Measurements from ENCODE around the gene DHX29. TPM values are rescaled to one million over a fixed set of nuclear protein-coding genes. Genes with fewer than 3 reads are reported as not detected.
"Not testable (repeated sequence)": the region's sequence is repeated elsewhere in the genome, so short reads cannot be mapped to it uniquely, and the experiment has no call there.

The DHX29 gene
- total RNA-seq, 1 donor from 2014 or later: 20.3 TPM

DNA sequence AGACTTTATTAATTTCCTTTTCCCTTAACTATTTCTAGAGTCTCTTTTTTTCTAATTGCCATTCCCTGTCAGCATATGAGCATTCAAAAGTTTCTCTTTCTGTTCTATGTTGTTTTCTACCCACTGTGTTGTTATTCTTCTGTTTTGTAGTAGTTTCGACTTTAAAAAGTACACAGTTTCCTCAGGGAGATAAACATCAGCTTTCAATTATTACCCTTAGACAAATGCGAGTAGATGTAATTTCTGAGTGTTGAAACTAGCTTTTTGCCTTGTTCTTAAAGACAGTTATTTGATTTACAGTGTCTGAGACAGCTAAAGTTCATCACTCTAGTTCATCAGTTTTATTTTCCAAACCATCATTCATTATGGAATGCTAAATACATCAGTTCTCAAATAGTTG is 19.8 kb upstream of the DHX29 start:
- peak overlapping the region; percentile 65 for H3K27ac Mint-ChIP-seq
- no peaks in the 10 kb centered on the region for H3K9me3 Mint-ChIP-seq
- H3K4me3 Mint-ChIP-seq: peak overlapping the region; percentile 24
- DNase-seq (ENCODE audit: low spot score): no peak
- peaks cover 35% of the 10 kb centered on the region for H3K36me3 Mint-ChIP-seq (ENCODE audit: low read depth)
- H3K4me1 Mint-ChIP-seq (ENCODE audit: low read depth): peaks cover 28% of the 10 kb centered on the region
- no peaks in the 10 kb centered on the region for H3K27me3 Mint-ChIP-seq (ENCODE audit: insufficient read depth)
- intact Hi-C loops (cut with micrococcal nuclease): loop anchor here (1.0 kb wide), 1 partner anchor 12 kb away; no protein-coding TSS in a partner anchor

DNA sequence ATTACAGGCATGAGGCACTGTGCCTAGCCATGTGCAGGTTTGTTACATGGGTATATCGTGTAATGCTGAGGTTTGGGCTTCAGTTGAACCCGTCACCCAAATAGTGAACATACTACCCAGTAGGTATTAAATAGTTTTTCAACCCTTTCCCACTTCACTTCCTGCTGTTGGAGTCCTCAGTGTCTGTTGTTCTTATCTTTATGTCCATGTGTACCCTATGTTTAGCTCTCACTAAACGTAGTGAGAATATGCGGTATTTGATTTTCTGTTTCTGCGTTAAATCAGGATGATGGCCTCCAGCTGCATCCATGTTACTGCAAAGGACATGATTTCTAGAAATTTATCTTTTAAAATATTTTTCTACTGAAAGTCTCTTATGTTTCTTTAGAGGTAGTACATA is 18.1 kb upstream of the DHX29 start:
- no peak overlapping the region for H3K27ac Mint-ChIP-seq
- no peaks in the 10 kb centered on the region for H3K27me3 Mint-ChIP-seq (ENCODE audit: insufficient read depth)
- intact Hi-C loops (cut with micrococcal nuclease): loop anchor here (2.0 kb wide), 1 partner anchor 17 kb away; no protein-coding TSS in a partner anchor

DNA sequence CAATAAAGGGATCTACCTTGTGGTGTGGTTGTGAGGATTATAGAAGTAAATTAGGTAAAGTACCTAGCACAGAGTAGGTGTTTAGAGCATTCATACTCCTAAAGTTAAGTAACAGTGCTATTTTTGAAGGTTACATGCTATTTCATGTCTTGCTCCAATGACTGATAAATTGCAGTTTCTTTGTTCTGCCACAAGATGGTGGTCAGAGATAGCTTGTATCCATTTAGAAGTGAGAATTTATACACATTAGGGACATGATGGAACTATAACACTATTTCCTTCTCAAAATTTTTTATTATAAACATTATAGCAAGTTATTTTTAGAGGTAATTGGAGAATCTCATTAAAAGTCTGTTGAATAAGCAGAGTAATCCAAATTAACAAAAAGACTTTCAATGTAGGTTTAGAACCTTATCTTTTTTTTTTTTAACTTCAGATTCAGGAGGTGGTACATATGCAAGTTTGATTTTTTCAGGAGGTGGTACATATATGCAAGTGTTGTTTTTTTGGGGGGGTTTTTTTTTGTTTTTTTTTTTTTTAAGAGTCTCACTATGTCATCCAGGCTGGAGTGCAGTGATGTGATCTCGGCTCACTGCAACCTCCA is 17.4 kb upstream of the DHX29 start:
- H3K27ac Mint-ChIP-seq: no peak overlapping the region
- peaks cover 21% of the 10 kb centered on the region for H3K4me1 Mint-ChIP-seq (ENCODE audit: low read depth)
- DNase-seq (ENCODE audit: low spot score): no peak
- H3K36me3 Mint-ChIP-seq (ENCODE audit: low read depth): peaks cover 23% of the 10 kb centered on the region
- no peaks in the 10 kb centered on the region for H3K9me3 Mint-ChIP-seq
- no peak overlapping the region for H3K4me3 Mint-ChIP-seq
- intact Hi-C loops (cut with micrococcal nuclease): loop anchor here (1.0 to 2.0 kb wide), 3 partner anchors 16 to 366 kb away; no protein-coding TSS in a partner anchor
- no peaks in the 10 kb centered on the region for H3K27me3 Mint-ChIP-seq (ENCODE audit: insufficient read depth)

More for the DNA sequence above, 18.1 kb upstream of the DHX29 start:
- H3K36me3 Mint-ChIP-seq (ENCODE audit: low read depth): peaks cover 27% of the 10 kb centered on the region
- no peaks in the 10 kb centered on the region for H3K9me3 Mint-ChIP-seq
- DNase-seq (ENCODE audit: low spot score): no peak
- H3K4me3 Mint-ChIP-seq: no peak overlapping the region
- peaks cover 27% of the 10 kb centered on the region for H3K4me1 Mint-ChIP-seq (ENCODE audit: low read depth)

DNA sequence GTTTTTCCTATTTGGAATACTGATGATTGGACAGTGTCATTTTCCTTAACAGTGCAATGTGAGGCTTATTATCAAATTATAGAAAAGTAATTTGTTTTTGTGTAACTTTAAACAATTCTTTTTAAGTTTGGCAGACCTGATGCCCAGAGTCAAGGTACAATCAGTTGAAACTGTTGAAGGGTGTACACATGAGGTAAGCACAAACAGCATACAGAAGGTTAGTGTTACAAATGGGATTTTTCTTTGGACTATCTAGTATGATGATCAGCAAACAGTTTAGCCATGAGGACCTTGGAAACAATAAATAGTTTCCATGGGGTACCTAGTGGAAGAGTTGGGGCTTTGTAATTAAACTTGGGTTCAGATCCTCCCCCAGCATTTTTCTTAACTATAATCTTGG is 16.5 kb upstream of the DHX29 start:
- H3K4me1 Mint-ChIP-seq (ENCODE audit: low read depth): peaks cover 22% of the 10 kb centered on the region
- H3K9me3 Mint-ChIP-seq: no peaks in the 10 kb centered on the region
- no peak for DNase-seq (ENCODE audit: low spot score)
- no peaks in the 10 kb centered on the region for H3K27me3 Mint-ChIP-seq (ENCODE audit: insufficient read depth)
- H3K4me3 Mint-ChIP-seq: no peak overlapping the region
- no peak overlapping the region for H3K27ac Mint-ChIP-seq
- peaks cover 17% of the 10 kb centered on the region for H3K36me3 Mint-ChIP-seq (ENCODE audit: low read depth)
- intact Hi-C loops (cut with micrococcal nuclease): loop anchor here (1.0 to 2.0 kb wide), 3 partner anchors 15 to 367 kb away; no protein-coding TSS in a partner anchor

DNA sequence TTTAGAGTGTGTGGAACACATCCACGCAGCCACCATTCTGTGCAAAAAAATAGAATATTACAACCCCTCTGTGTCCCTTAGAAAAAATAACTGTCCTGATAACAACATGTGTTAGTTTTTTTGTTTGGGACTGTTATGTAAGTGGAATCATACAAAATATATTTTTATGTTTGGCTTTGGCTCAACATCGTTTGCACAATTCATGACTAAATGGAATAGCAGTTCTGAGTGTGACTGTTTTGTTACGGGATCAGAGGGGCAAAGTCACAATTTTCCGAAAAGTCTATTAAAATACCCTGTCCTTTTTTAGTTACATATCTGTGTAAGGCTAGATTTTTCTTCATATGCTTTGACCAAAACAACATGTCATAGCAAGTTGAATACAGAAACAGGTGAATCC is 13.1 kb upstream of the DHX29 start:
- Mint-ChIP-seq H3K36me3 (ENCODE audit: low read depth) (peaks cover 32% of the 10 kb centered on the region), H3K27me3 (ENCODE audit: insufficient read depth) (no peaks in the 10 kb centered on the region), H3K4me3 (no peak overlapping the region), H3K4me1 (ENCODE audit: low read depth) (peaks cover 30% of the 10 kb centered on the region), H3K27ac (no peak overlapping the region), H3K9me3 (peaks cover 10% of the 10 kb centered on the region)
- no peak for DNase-seq (ENCODE audit: low spot score)
- intact Hi-C loops (cut with micrococcal nuclease): no loop called here

DNA sequence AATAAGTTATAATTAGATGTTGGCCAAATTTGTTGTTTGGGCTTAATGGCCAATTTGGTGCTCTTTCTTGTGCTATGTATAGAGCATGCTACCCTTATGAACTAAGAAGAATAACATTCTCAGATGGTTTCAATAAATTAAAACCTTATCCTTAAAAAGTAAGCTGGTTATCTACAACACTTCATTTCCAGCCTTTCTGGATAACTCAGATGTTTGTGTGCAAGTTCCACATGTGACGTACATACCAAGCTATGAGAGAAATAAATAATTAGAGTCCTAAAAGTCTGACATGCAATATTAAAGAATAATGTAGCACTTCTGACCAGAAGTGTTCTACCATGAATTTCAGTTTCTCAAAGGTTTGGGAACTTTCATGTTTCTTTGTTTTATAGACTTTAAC is 12.0 kb upstream of the DHX29 start:
- H3K36me3 Mint-ChIP-seq (ENCODE audit: low read depth): peaks cover 32% of the 10 kb centered on the region
- H3K4me3 Mint-ChIP-seq: no peak overlapping the region
- peaks cover 10% of the 10 kb centered on the region for H3K9me3 Mint-ChIP-seq
- H3K4me1 Mint-ChIP-seq (ENCODE audit: low read depth): peaks cover 30% of the 10 kb centered on the region
- H3K27me3 Mint-ChIP-seq (ENCODE audit: insufficient read depth): no peaks in the 10 kb centered on the region
- intact Hi-C loops (cut with micrococcal nuclease): no loop called here
- no peak for DNase-seq (ENCODE audit: low spot score)
- no peak overlapping the region for H3K27ac Mint-ChIP-seq

DNA sequence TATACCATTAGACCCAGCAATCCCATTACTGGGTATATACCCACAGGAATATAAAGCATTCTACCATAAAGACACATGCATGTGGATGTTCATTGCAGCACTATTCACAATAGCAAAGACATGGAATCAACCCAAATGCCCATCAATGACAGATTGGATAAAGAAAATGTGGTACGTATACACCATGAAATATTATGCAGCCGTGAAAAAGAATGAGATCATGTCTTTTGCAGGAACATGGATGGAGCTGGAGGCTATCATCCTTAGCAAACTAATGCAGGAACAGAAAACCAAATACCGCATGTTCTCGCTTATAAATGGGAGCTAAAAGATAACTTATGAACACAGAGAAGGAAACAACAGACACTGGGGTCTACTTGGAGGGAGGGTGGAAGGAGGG is 10.7 kb upstream of the DHX29 start:
- peaks cover 41% of the 10 kb centered on the region for H3K4me1 Mint-ChIP-seq (ENCODE audit: low read depth)
- H3K27ac Mint-ChIP-seq; H3K27me3 Mint-ChIP-seq (ENCODE audit: insufficient read depth); H3K4me3 Mint-ChIP-seq; DNase-seq (ENCODE audit: low spot score); intact Hi-C loops (cut with micrococcal nuclease): not testable (repeated sequence)
- H3K9me3 Mint-ChIP-seq: peaks cover 10% of the 10 kb centered on the region
- H3K36me3 Mint-ChIP-seq (ENCODE audit: low read depth): peaks cover 39% of the 10 kb centered on the region

DNA sequence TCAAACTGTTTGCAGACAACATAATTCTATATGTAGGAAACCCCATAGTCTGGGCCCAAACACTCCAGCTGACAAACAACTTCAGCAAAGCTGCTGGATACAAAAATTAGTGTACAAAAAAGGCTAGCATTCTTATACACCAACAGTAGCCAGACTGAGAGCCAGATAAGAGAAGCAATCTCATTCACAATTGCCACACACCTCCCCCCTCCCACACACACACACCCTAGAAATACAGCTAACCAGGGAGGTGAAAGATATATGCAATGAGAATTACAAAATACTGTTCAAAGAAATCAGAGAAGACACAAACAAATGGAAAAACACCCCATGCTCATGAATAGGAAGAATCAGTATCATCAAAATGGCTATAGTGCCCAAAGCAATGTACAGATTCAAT is 9.3 kb upstream of the DHX29 start:
- Mint-ChIP-seq H3K27ac (peak overlapping the region; percentile 25), H3K4me1 (ENCODE audit: low read depth) (peaks cover 44% of the 10 kb centered on the region)

DNA sequence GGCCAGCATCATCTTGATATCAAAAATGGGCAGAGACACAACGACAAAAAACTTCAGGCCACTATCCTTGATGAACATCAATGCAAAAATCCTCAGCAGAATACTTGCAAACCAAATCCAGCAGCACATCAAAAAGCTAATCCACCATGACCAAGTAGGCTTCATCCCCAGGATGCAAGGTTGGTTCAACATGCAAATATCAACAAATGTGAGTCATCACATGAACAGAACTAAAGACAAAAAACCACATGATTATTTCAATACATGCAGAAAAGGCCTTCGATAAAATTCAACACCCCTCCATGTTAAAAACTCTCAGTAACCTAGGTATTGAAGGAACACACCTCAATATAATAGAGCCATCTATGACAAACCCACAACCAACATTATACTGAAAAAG is 8.8 kb upstream of the DHX29 start:
- Mint-ChIP-seq H3K36me3 (ENCODE audit: low read depth) (peaks cover 44% of the 10 kb centered on the region), H3K9me3 (peaks cover 10% of the 10 kb centered on the region), H3K4me1 (ENCODE audit: low read depth) (peaks cover 47% of the 10 kb centered on the region), H3K4me3 (no peak overlapping the region), H3K27me3 (ENCODE audit: insufficient read depth) (no peaks in the 10 kb centered on the region), H3K27ac (no peak overlapping the region)
- no peak for DNase-seq (ENCODE audit: low spot score)
- intact Hi-C loops (cut with micrococcal nuclease): no loop called here

More for the DNA sequence above, 9.3 kb upstream of the DHX29 start:
- DNase-seq (ENCODE audit: low spot score): no peak
- H3K4me3 Mint-ChIP-seq: no peak overlapping the region
- intact Hi-C loops (cut with micrococcal nuclease): no loop called here
- no peaks in the 10 kb centered on the region for H3K27me3 Mint-ChIP-seq (ENCODE audit: insufficient read depth)
- H3K9me3 Mint-ChIP-seq: peaks cover 10% of the 10 kb centered on the region
- H3K36me3 Mint-ChIP-seq (ENCODE audit: low read depth): peaks cover 41% of the 10 kb centered on the region

DNA sequence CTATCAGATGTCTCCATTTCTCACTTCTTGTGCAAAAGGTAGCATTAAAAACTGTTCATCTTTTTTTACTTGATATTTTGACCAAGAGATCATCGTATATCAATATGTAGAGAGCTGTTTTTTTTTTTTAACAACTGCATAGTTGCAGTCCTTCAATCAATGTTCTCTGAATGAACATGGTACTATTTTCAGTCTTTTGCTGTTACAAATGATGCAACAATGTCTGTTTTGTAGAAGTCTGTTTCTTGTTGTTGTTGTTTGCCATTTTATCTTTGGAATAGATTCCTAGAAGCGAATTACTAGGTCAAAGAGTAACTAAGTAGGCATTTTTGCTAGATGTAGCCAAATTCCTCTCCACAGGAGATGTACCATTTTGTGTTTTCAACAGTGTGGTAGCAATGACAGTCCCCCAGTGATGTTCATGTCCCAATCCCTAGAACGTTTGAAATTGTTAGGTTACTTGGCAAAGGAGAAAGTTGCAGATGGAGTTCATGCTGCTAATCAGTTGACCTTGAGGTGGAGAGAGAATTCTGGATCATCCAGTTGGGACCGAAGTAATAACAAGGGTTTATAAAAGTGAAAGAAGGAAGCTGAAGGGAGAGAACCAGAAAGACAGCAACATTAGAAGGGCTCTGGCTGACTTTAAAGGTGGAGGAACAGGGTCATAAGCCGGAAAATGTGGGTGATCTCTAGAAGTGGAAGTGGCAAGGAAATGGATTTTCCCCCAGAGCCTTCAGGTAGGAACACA is 6.5 kb upstream of the DHX29 start:
- no peaks in the 10 kb centered on the region for H3K27me3 Mint-ChIP-seq (ENCODE audit: insufficient read depth)
- DNase-seq (ENCODE audit: low spot score): no peak
- intact Hi-C loops (cut with micrococcal nuclease): no loop called here
- H3K4me1 Mint-ChIP-seq (ENCODE audit: low read depth): peaks cover 49% of the 10 kb centered on the region
- H3K9me3 Mint-ChIP-seq: peaks cover 10% of the 10 kb centered on the region
- H3K27ac Mint-ChIP-seq: no peak overlapping the region
- H3K4me3 Mint-ChIP-seq: no peak overlapping the region
- peaks cover 48% of the 10 kb centered on the region for H3K36me3 Mint-ChIP-seq (ENCODE audit: low read depth)

DNA sequence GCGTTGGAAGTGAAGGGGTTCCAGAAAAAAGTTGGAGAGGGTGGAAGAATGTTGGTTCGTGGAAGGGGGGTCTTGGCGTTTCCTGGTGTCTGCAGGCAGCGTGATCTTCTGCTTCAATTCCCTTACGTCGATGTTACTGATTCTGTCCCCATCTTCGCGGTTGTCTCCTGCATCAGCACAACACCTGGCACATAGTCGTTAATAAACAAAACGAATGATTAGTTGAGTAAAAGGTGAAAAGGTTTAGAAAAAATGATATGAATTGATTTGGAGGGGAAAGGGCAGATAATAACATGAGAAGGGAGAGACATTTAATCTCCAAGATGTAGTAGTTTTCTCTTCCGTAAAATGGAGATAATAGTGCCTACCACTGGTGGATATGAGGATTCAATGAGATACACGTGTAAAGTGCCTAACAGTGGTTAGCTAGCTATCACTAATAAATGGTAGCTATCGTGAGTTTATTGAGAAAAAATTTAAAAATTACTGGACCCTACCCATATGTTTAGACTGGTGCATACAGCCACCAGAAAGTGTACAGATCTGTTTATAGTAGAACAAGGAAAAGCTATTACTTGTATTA is 851 bp upstream of the DHX29 start:
- intact Hi-C loops (cut with micrococcal nuclease): loop anchor here (1.0 to 5.0 kb wide), 4 partner anchors 16 to 1864 kb away; partner anchors contain the start of gene GPBP1
- Mint-ChIP-seq H3K27ac (no peak overlapping the region), H3K4me3 (no peak overlapping the region), H3K36me3 (ENCODE audit: low read depth) (peaks cover 12% of the 10 kb centered on the region), H3K4me1 (ENCODE audit: low read depth) (peaks cover 19% of the 10 kb centered on the region), H3K9me3 (no peaks in the 10 kb centered on the region), H3K27me3 (ENCODE audit: insufficient read depth) (no peaks in the 10 kb centered on the region)
- DNase-seq (ENCODE audit: low spot score): peak; percentile 3

DNA sequence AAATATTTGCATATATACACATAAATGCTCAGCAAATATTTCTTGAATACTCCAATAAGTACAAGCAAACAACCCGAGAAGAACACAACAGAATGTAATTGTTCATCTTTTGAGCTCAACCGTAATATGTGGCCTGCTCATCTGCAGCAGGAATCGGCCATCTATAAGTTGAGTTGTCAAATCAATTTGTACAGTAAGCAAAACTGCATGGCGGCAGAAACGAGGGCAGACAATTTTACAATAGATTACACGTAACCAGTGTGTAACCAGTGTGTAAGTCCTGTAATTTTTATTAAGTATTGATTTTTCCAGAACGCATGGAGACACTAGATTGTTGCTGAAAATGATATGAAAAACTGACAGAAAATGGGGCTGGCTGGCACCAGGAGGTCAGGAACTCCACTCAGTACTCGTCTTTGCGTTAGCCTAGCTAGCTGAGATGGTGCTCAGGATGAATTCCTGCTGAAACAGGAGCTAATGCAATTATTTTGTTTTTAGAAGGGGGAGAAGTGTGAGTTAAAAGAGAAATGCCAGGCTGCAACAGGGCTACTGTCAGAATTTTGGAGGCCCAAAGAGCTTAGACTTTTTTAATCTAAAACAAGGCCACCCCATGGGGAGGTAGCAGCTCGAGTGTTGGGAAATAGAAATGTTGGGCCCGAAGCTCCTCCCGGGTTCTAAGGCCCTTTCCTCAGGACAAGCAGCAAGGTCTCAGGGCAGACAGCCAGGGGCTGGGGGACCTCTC is 682 bp downstream of the DHX29 start:
- no peaks in the 10 kb centered on the region for H3K27me3 Mint-ChIP-seq (ENCODE audit: insufficient read depth)
- H3K27ac Mint-ChIP-seq: no peak overlapping the region
- H3K4me3 Mint-ChIP-seq: no peak overlapping the region
- intact Hi-C loops (cut with micrococcal nuclease): loop anchor here (2.0 to 5.0 kb wide), 3 partner anchors 74 to 1865 kb away; partner anchors contain the start of genes CCNO, GPBP1 and PLPP1
- no peak for DNase-seq (ENCODE audit: low spot score)
- H3K4me1 Mint-ChIP-seq (ENCODE audit: low read depth): peaks cover 16% of the 10 kb centered on the region
- H3K9me3 Mint-ChIP-seq: no peaks in the 10 kb centered on the region
- peaks cover 16% of the 10 kb centered on the region for H3K36me3 Mint-ChIP-seq (ENCODE audit: low read depth)

Data from activated T-helper 1 cell treated with anti-CD3 and anti-CD28 coated beads, Interleukin-12 subunit alpha, Interleukin-12 subunit beta, Interleukin-2, Interleukin-4 antibody, amounts not matched to agents 30 ng/mL and 10 ng/mL and 1 ng/mL, durations not matched to agents 14 hours and 24 hours and 36 hours (primary cell).